ENCODE measurements around the gene CDK15. TPM values are rescaled to one million over a fixed set of nuclear protein-coding genes. Genes with fewer than 3 reads are reported as not detected.

Gene CDK15
- total RNA-seq, 4 donors from 2014 or later = 0.07 to 1.8 (median 1.4) TPM

GRCh38 chr2:201833781-201834180, 27.4 kb downstream of the CDK15 start:
- TF ChIP-seq CTCF (IDR thresholded peaks at IDR 0.05) (no peak), POLR2AphosphoS5 (IDR thresholded peaks at IDR 0.05) (no peak), POLR2A (IDR thresholded peaks at IDR 0.05) (no peak), EP300 (IDR thresholded peaks at IDR 0.05) (no peak)
- Histone ChIP-seq H3K9me3 (no peaks in the 10 kb centered on the region), H3K36me3 (no peaks in the 10 kb centered on the region), H3K4me3 (no peak overlapping the region), H3K27ac (no peak overlapping the region), H3K4me1 (no peaks in the 10 kb centered on the region), H3K27me3 (no peaks in the 10 kb centered on the region)
- 79 to 80% methylated on average over 1 to 6 of the region's 9 CpGs for WGBS, 2 donors (ENCODE audit: low coverage in 1 of 2)
- no peak for ATAC-seq

- WGBS, 2 donors (ENCODE audit: low coverage in 1 of 2) = 93 to 100% methylated on average over 2 to 3 of the region's 3 CpGs
- no peak for ATAC-seq
- TF ChIP-seq EP300 (IDR thresholded peaks at IDR 0.05) (no peak), CTCF (IDR thresholded peaks at IDR 0.05) (no peak), POLR2AphosphoS5 (IDR thresholded peaks at IDR 0.05) (no peak), POLR2A (IDR thresholded peaks at IDR 0.05) (no peak)
- H3K4me1 ChIP-seq = no peaks in the 10 kb centered on the region
- no peaks in the 10 kb centered on the region for H3K27me3 ChIP-seq
- H3K9me3 ChIP-seq = no peaks in the 10 kb centered on the region
- no peaks in the 10 kb centered on the region for H3K36me3 ChIP-seq
- no peak overlapping the region for H3K27ac ChIP-seq
- no peak overlapping the region for H3K4me3 ChIP-seq
These were observed 28.7 kb downstream of the CDK15 start for GRCh38 chr2:201835066-201835465.

- Histone ChIP-seq H3K4me1 (no peaks in the 10 kb centered on the region), H3K27ac (no peak overlapping the region), H3K9me3 (peaks cover 0 to 13% (median 0%) of the 10 kb centered on the region in 3 donors), H3K36me3 (no peaks in the 10 kb centered on the region), H3K27me3 (no peaks in the 10 kb centered on the region), H3K4me3 (no peak overlapping the region)
- ATAC-seq = no peak
- WGBS, 2 donors (ENCODE audit: low coverage in 1 of 2) = 40 to 47% methylated on average over 2 of the region's 2 CpGs
- TF ChIP-seq POLR2AphosphoS5 (IDR thresholded peaks at IDR 0.05) = no peak
These were observed 31.1 kb downstream of the CDK15 start for GRCh38 chr2:201837391-201837790.

DNA sequence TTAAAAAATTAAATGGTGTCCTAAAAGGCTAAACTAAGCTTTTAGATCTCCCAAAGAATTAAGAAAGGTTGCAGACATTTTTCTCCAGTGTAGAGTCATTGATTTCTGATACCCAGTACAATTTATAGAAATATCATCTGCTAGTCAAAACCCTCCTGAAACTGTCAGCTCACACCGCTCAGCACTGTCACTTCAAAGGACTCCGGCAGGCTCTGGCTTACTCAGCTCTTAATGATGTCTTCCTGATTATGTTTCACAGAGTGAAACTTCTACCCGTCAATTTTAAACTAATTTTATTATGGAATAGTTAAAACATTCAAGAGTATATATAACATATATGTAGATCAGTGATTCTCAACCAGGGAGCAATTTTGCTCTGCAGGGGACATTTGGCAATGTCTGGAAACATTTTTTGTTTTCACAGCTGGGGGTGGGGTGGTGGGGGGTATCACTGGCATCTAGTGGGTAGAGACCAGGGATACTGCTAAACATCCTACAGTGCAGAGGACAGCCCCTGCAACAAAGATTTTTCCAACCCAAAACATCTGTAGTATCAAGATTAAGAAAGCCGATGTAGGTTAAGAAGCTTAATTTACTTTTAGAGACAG, 31.6 kb downstream of the CDK15 start:
- Histone ChIP-seq H3K9me3 (peaks cover 0 to 13% (median 0%) of the 10 kb centered on the region in 3 donors), H3K27ac (no peak overlapping the region), H3K4me1 (no peaks in the 10 kb centered on the region), H3K27me3 (no peaks in the 10 kb centered on the region), H3K36me3 (no peaks in the 10 kb centered on the region), H3K4me3 (no peak overlapping the region)
- no peak for TF ChIP-seq POLR2AphosphoS5 (IDR thresholded peaks at IDR 0.05)
- no peak for TF ChIP-seq EP300 (IDR thresholded peaks at IDR 0.05)
- TF ChIP-seq POLR2A (IDR thresholded peaks at IDR 0.05) = no peak
- TF ChIP-seq CTCF (IDR thresholded peaks at IDR 0.05) = no peak
- WGBS, 2 donors (ENCODE audit: low coverage in 1 of 2) = 56 to 64% methylated on average over 4 of the region's 4 CpGs
- ATAC-seq = no peak

GRCh38 chr2:201839727-201840126, 33.4 kb downstream of the CDK15 start:
- H3K9me3 ChIP-seq = peaks cover 0 to 13% (median 0%) of the 10 kb centered on the region in 3 donors
- WGBS, 2 donors (ENCODE audit: low coverage in 1 of 2) = 97 to 100% methylated on average over 3 to 4 of the region's 4 CpGs
- H3K4me1 ChIP-seq = no peaks in the 10 kb centered on the region
- ATAC-seq = no peak
- no peak for TF ChIP-seq CTCF (IDR thresholded peaks at IDR 0.05)
- TF ChIP-seq POLR2A (IDR thresholded peaks at IDR 0.05) = no peak
- no peak for TF ChIP-seq EP300 (IDR thresholded peaks at IDR 0.05)
- no peak for TF ChIP-seq POLR2AphosphoS5 (IDR thresholded peaks at IDR 0.05)
- no peak overlapping the region for H3K27ac ChIP-seq
- H3K27me3 ChIP-seq = no peaks in the 10 kb centered on the region
- no peak overlapping the region for H3K4me3 ChIP-seq
- H3K36me3 ChIP-seq = no peaks in the 10 kb centered on the region

Data from gastroesophageal sphincter (tissue), 4 donors.